ENCODE results near the gene HLA-F. TPM values are rescaled to one million over a fixed set of nuclear protein-coding genes. Genes with fewer than 3 reads are reported as not detected.

The HLA-F gene
- polyA plus RNA-seq, 1 of the 3 experiments (the other 2 are of a cell fraction), result 0.31 TPM

GRCh38 chr6:29675561-29675960, 47.7 kb upstream of the HLA-F start:
- H3K9me3 ChIP-seq, result no peaks in the 10 kb centered on the region
- POLR2A ChIA-PET, result no interaction called here

GRCh38 chr6:29676981-29677601, 46.1 kb upstream of the HLA-F start:
- Histone ChIP-seq H3F3A (replicated peaks; ENCODE audit: insufficient read depth) (no peaks in the 10 kb centered on the region), H3K9me3 (no peaks in the 10 kb centered on the region), H3K4me1 (ENCODE audit: control insufficient read depth in 1 of 2, insufficient read depth in 2 of 2, low read depth in 1 of 2, low read length in 1 of 2) (no peaks in the 10 kb centered on the region), H3K36me3 (replicated peaks in 1 of 2; ENCODE audit: control insufficient read depth in 1 of 2, insufficient read depth in 2 of 2, low read length in 1 of 2) (no peaks in the 10 kb centered on the region), H3K27me3 (ENCODE audit: insufficient read depth) (no peaks in the 10 kb centered on the region; the same call in 1 of the 2 replicates), H3K9me2 (no peaks in the 10 kb centered on the region), H3K4me2 (no peak overlapping the region), H3K4me3 (ENCODE audit: low read depth in 2 of 2, low read length in 1 of 2) (no peak overlapping the region), H3K9ac (no peak overlapping the region), H4K20me1 (ENCODE audit: insufficient read depth) (no peaks in the 10 kb centered on the region), H3K27ac (ENCODE audit: low read depth in 2 of 2, low read length in 1 of 2) (no peak overlapping the region), H3K79me2 (ENCODE audit: insufficient read depth) (no peaks in the 10 kb centered on the region), H2AFZ (ENCODE audit: low read depth) (no peak overlapping the region)
- ChIA-PET CTCF (interaction anchor here (1.0 to 8.4 kb wide), 3 partner anchors 19 to 29 kb away, joined by 3 to 78 read pairs (median 7); no protein-coding TSS in a partner anchor), POLR2A (no interaction called here)
- no peak for DNase-seq
- WGBS (ENCODE audit: low lambda C conversion rate), result 9% methylated on average over 2 of the region's 2 CpGs
- TF ChIP-seq EP300 (IDR thresholded peaks at IDR 0.05; ENCODE audit: borderline replicate concordance in 1 of 2, low read depth in 1 of 2, low read length in 1 of 2) (no peak), MEF2A (IDR thresholded peaks at IDR 0.05; ENCODE audit: borderline replicate concordance, low read depth) (no peak), RCOR1 (IDR thresholded peaks at IDR 0.05; ENCODE audit: low read length) (no peak), RFX5 (IDR thresholded peaks at IDR 0.05; ENCODE audit: low read length) (no peak), GABPA (IDR thresholded peaks at IDR 0.05; ENCODE audit: low read depth) (no peak), NFIC (IDR thresholded peaks at IDR 0.05; ENCODE audit: borderline replicate concordance) (no peak), TAF1 (IDR thresholded peaks at IDR 0.05; ENCODE audit: borderline replicate concordance, low read depth, low read length) (no peak), IRF3 (IDR thresholded peaks at IDR 0.05; ENCODE audit: low read depth, low read length) (no peak), ZBTB33 (IDR thresholded peaks at IDR 0.05; ENCODE audit: borderline replicate concordance, low read depth) (no peak), SMC3 (IDR thresholded peaks at IDR 0.05; ENCODE audit: low read depth, low read length) (no peak)

More at GRCh38 chr6:29675561-29675960, 47.7 kb upstream of the HLA-F start:
- WGBS (ENCODE audit: low lambda C conversion rate), result 56% methylated on average over 1 of the region's 1 CpG
- no peak for TF ChIP-seq RFX5 (IDR thresholded peaks at IDR 0.05; ENCODE audit: low read length)
- Histone ChIP-seq H3K36me3 (replicated peaks in 1 of 2; ENCODE audit: control insufficient read depth in 1 of 2, insufficient read depth in 2 of 2, low read length in 1 of 2) (no peaks in the 10 kb centered on the region), H3K27me3 (ENCODE audit: insufficient read depth) (peaks cover 4% of the 10 kb centered on the region; the same call in 1 of the 2 replicates), H3F3A (replicated peaks; ENCODE audit: insufficient read depth) (no peaks in the 10 kb centered on the region), H4K20me1 (ENCODE audit: insufficient read depth) (no peaks in the 10 kb centered on the region), H3K4me2 (no peak overlapping the region), H3K4me1 (ENCODE audit: control insufficient read depth in 1 of 2, insufficient read depth in 2 of 2, low read depth in 1 of 2, low read length in 1 of 2) (no peaks in the 10 kb centered on the region), H3K27ac (ENCODE audit: low read depth in 2 of 2, low read length in 1 of 2) (no peak overlapping the region), H3K4me3 (ENCODE audit: low read depth in 2 of 2, low read length in 1 of 2) (no peak overlapping the region), H3K79me2 (ENCODE audit: insufficient read depth) (no peaks in the 10 kb centered on the region), H3K9ac (no peak overlapping the region), H3K9me2 (no peaks in the 10 kb centered on the region), H2AFZ (ENCODE audit: low read depth) (no peak overlapping the region)
- DNase-seq, result no peak
- CTCF ChIA-PET, result interaction anchor here (8.4 kb wide), 1 partner anchor 23 kb away, joined by 78 read pairs; no protein-coding TSS in a partner anchor

All from SK-N-SH (cell line).